Gastroesophageal sphincter (tissue), 3 donors: ENCODE measurements around the gene CAPN10.

ENCODE experiments used
- EP300 ChIP-seq: sonication (generic); formaldehyde crosslinking; IDR thresholded peaks from one replicate; pipeline ENCODE4 v1.6.1; 2017; ENCODE audit warnings: antibody characterized with exemption, mild to moderate bottlenecking
- POLR2A ChIP-seq, 2 donors: fragments of 450-650 bp; IDR thresholded peaks; one replicate each; pipeline ENCODE4 v1.6.1; 2017; ENCODE audit warnings: antibody characterized with exemption in 2 of 2, mild to moderate bottlenecking in 2 of 2, moderate library complexity in 1 of 2
- POLR2AphosphoS5 ChIP-seq: sonication (generic); formaldehyde crosslinking; IDR thresholded peaks from one replicate; pipeline ENCODE4 v1.6.1; 2017; ENCODE audit warnings: antibody characterized with exemption
- TF ChIP-seq, protein P1 (sequence below), 4 experiments: fragments of 200-600 bp in 2 of 4; fragments of 450-650 bp in 2 of 4; sonication (generic) in 1 of 4; IDR thresholded peaks; one replicate each; pipeline ENCODE4 v1.5.1; 2017 to 2019; ENCODE audit warnings: antibody characterized with exemption in 4 of 4, mild to moderate bottlenecking in 2 of 4, moderate library complexity in 2 of 4

- TF ChIP-seq POLR2AphosphoS5 (no peak), EP300 (no peak), POLR2A (IDR thresholded peaks at IDR 0.05) (no peak)
- TF ChIP-seq, protein P1, sequence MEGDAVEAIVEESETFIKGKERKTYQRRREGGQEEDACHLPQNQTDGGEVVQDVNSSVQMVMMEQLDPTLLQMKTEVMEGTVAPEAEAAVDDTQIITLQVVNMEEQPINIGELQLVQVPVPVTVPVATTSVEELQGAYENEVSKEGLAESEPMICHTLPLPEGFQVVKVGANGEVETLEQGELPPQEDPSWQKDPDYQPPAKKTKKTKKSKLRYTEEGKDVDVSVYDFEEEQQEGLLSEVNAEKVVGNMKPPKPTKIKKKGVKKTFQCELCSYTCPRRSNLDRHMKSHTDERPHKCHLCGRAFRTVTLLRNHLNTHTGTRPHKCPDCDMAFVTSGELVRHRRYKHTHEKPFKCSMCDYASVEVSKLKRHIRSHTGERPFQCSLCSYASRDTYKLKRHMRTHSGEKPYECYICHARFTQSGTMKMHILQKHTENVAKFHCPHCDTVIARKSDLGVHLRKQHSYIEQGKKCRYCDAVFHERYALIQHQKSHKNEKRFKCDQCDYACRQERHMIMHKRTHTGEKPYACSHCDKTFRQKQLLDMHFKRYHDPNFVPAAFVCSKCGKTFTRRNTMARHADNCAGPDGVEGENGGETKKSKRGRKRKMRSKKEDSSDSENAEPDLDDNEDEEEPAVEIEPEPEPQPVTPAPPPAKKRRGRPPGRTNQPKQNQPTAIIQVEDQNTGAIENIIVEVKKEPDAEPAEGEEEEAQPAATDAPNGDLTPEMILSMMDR (IDR thresholded peaks at IDR 0.05) = no peak
Observed at GRCh38 chr2:240631548-240632305, 45.2 kb downstream of the CAPN10 start.
